GM12891 (cell line): Measurements from ENCODE around the gene CENPN.

Source experiments
- POLR2A ChIP-seq: IDR thresholded peaks from 2 replicates; pipeline ENCODE4 v1.6.1; 2011; ENCODE audit warnings: low read depth, low read length, control low read depth
- POLR2AphosphoS5 ChIP-seq: IDR thresholded peaks from 2 replicates; pipeline ENCODE4 v1.6.1; 2011; ENCODE audit warnings: low read depth, low read length, control low read depth

DNA sequence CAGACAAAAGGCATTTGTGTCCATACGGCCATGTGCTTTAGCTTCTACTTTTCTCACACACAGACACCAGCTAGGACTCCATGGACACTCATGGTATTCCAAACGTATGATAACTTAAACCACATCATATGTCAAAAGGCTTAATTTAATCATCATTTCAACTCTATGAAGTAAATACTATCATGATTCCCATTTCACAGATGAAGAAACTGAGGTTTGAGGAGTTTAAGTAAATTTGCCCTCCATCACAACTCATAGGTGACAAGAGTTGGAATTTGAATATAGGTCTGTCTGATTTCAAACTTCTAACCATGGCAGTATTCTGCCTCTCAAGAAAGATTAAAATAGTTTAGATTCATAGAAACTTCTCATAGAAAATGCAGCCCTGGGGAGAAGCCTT, 44.1 kb upstream of the CENPN start:
- TF ChIP-seq POLR2A (no peak), POLR2AphosphoS5 (no peak)
